Breast epithelium (tissue), 3 donors: ENCODE measurements around the gene LHPP.

Experiments
- CTCF ChIP-seq, 3 donors: fragments of 450-650 bp; IDR thresholded peaks; one replicate each; pipeline ENCODE4 v1.5.1; 2016 to 2017; ENCODE audit warnings: antibody characterized with exemption in 3 of 3, mild to moderate bottlenecking in 3 of 3, moderate library complexity in 3 of 3
- POLR2A ChIP-seq: fragments of 450-650 bp; IDR thresholded peaks from one replicate; pipeline ENCODE4 v1.6.1; 2016; ENCODE audit warnings: antibody characterized with exemption, mild to moderate bottlenecking, moderate library complexity

DNA sequence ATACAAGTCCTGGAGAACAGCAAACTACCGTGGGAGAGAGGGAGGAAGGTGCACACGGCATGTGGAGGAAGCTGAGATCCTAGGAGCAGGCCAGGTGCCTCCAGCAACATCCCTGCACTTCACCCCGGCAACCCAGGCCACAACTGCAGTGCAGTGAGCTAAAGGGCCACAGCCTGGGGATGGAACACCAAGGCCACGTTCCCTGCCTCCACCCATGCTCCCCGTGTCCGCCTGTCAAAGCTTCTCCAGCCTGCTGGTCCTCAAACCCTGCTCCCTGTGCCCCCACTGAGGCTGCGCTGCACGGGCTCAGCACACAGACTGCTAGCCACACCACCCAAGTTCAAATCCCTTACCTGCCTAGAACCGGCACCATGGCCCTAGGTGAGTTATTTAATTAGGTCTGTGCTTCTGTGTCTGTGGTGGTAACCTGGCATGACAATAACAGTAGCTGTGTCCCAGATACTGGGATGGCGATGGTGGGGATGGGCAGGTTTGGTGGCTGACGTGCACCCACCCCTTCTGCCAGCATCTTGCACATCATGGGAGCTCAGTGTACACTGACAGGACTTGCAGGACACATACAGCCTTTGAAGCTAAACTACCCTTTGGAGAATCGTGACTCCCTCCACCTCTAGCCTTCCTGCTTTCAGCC is 197.1 kb downstream of the LHPP start:
- TF ChIP-seq CTCF (IDR thresholded peaks at IDR 0.05) (no peak), POLR2A (no peak)
